GM12873 (cell line): ENCODE measurements around the gene SVOPL.

Experiments used
- CTCF ChIP-seq: IDR thresholded peaks from 2 replicates; pipeline ENCODE4 v1.5.1; 2012; ENCODE audit warnings: low read depth, mild to moderate bottlenecking, moderate library complexity, low read length, control low read depth; ENCODE audit not compliant: insufficient read depth; ENCODE audit errors: missing control alignments

Gene SVOPL

GRCh38 chr7:138665669-138666140, 35.5 kb downstream of the SVOPL start:
- no peak for TF ChIP-seq CTCF

DNA sequence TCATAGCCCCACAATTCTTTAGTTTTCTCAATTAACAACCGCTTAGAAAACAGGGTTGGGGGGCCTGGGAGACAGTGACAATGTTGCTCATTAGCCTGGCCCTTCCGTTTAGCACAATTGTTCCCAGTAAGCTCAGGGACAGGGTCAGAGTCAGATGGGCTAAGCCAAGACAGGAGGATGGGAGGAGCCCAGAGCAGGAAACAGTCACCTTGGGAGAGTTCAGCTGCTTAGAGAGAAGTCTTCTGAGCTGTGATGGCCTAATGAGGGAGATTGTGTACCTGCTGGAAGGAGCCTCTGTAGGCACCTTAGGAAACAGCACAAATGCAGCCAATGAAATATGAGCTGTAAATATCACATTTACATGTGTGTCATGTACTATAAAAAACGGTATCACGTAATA, 35.9 kb downstream of the SVOPL start:
- no peak for TF ChIP-seq CTCF

- TF ChIP-seq CTCF: no peak
Observed at GRCh38 chr7:138663725-138664710, 37.1 kb downstream of the SVOPL start.

DNA sequence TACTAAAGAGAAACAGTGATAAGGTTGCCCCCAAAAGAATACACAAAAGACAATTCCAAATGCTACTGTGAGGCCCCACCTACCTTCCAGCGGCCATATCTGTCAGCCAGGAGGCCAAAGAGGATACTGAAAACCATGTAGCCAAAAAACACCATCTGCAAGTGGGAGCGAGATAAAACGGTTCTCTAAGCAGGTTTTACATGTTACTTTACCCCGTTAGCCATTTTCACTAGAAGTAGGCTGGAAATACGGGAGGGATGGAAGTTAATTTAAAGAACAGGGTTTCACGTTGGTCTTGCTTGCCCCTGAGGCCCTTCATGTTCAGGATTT, 38.2 kb downstream of the SVOPL start:
- no peak for TF ChIP-seq CTCF

GRCh38 chr7:138662076-138662990, 38.8 kb downstream of the SVOPL start:
- TF ChIP-seq CTCF: no peak

GRCh38 chr7:138661069-138661635, 40.0 kb downstream of the SVOPL start:
- TF ChIP-seq CTCF: no peak
